Thyroid gland (tissue), 4 donors: ENCODE measurements around the gene UBXN7. TPM values are rescaled to one million over a fixed set of nuclear protein-coding genes. Genes with fewer than 3 reads are reported as not detected.
"Not testable (repeated sequence)": the region's sequence is repeated elsewhere in the genome, so short reads cannot be mapped to it uniquely, and the experiment has no call there.

Source experiments
- DNase-seq, 2 donors: peaks; one replicate each; pipeline ENCODE4 v3.0.0-alpha.2; 2019
- H3K27ac ChIP-seq, 3 donors: fragments of 200-600 bp; sonication (generic); 1 replicate in 2 of 3; 2 replicates in 1 of 3; pipeline ENCODE4 v1.5.1; 2016 to 2019; ENCODE audit warnings: mild to moderate bottlenecking in 1 of 3, moderate library complexity in 1 of 3
- H3K27me3 ChIP-seq: fragments of 200-600 bp; sonication (generic); one replicate; pipeline ENCODE4 v1.5.1; 2019
- H3K36me3 ChIP-seq, 2 donors: fragments of 200-600 bp; sonication (generic); one replicate each; pipeline ENCODE4 v1.5.1; 2016 to 2019
- H3K4me1 ChIP-seq, 2 donors: fragments of 200-600 bp; sonication (generic); one replicate each; pipeline ENCODE4 v1.5.1; 2017 to 2019
- H3K4me3 ChIP-seq, 3 donors: fragments of 200-600 bp; sonication (generic); replicated peaks in 1 of 3; 1 replicate in 2 of 3; 2 replicates in 1 of 3; pipeline ENCODE4 v1.5.1; 2016; ENCODE audit warnings: mild to moderate bottlenecking in 1 of 3
- H3K9me3 ChIP-seq: fragments of 200-600 bp; sonication (generic); one replicate; pipeline ENCODE4 v1.5.1; 2017
- POLR2A ChIP-seq, 2 donors: fragments of 450-650 bp; IDR thresholded peaks; one replicate each; pipeline ENCODE4 v1.6.1; 2017; ENCODE audit warnings: antibody characterized with exemption in 2 of 2, mild to moderate bottlenecking in 2 of 2, moderate library complexity in 1 of 2
- WGBS, 2 donors: methylation state at CpG; one replicate each; pipeline ENCODE4 v1.1.5; 2017; 5-methylcytosine and 5-hydroxymethylcytosine counted together
- intact Hi-C: fragments of 100-400 bp; cut with DNase I; formaldehyde crosslinking; loops from one replicate; pipeline ENCODE4 v1.15.1; 2023
- total RNA-seq, 4 donors: library from RNA; depleted of rRNA; stranded (reverse); fragments of >200 nt; gene quantifications; one replicate each; pipeline ENCODE4 v1.2.3, GENCODE V29; 2016
- TF ChIP-seq, protein P1 (sequence below), 6 experiments: fragments of 200-600 bp in 3 of 6; fragments of 450-650 bp in 3 of 6; sonication (generic) in 3 of 6; IDR thresholded peaks; one replicate each; pipeline ENCODE4 v1.5.1; 2016 to 2019; ENCODE audit warnings: antibody characterized with exemption in 6 of 6, mild to moderate bottlenecking in 2 of 6, inconsistent platforms in 1 of 6, moderate library complexity in 1 of 6

The UBXN7 gene
- total RNA-seq, 4 donors from 2014 or later, result 16.8 to 38.4 (median 23.2) TPM

DNA sequence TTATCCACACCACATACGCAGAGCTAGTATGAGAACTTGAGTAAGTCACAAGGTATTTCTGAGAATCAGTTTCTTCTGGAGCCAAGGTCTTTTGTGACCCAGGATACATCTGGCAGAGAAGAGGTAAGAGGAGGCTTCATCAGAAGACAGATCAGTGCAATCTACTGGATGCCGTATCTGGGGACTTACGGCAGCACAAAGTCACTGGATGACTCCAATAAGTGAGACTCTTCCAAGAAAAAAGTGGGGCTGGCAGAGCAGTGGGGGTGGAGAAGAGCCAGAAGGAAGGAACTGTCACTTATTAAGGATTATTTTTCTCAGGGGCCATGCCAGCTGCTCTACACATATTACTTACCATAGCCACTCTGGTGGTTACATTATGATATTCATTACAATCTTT, 31.6 kb upstream of the UBXN7 start:
- no peak overlapping the region for H3K4me3 ChIP-seq
- no peaks in the 10 kb centered on the region for H3K36me3 ChIP-seq
- 94 to 95% methylated on average over 3 of the region's 3 CpGs for WGBS, 2 donors
- no peak overlapping the region for H3K27ac ChIP-seq
- intact Hi-C loops, result no loop called here
- no peak for DNase-seq
- H3K4me1 ChIP-seq, result no peaks in the 10 kb centered on the region
- no peaks in the 10 kb centered on the region for H3K9me3 ChIP-seq
- TF ChIP-seq, protein P1, sequence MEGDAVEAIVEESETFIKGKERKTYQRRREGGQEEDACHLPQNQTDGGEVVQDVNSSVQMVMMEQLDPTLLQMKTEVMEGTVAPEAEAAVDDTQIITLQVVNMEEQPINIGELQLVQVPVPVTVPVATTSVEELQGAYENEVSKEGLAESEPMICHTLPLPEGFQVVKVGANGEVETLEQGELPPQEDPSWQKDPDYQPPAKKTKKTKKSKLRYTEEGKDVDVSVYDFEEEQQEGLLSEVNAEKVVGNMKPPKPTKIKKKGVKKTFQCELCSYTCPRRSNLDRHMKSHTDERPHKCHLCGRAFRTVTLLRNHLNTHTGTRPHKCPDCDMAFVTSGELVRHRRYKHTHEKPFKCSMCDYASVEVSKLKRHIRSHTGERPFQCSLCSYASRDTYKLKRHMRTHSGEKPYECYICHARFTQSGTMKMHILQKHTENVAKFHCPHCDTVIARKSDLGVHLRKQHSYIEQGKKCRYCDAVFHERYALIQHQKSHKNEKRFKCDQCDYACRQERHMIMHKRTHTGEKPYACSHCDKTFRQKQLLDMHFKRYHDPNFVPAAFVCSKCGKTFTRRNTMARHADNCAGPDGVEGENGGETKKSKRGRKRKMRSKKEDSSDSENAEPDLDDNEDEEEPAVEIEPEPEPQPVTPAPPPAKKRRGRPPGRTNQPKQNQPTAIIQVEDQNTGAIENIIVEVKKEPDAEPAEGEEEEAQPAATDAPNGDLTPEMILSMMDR (IDR thresholded peaks at IDR 0.05), result no peak
- no peak for TF ChIP-seq POLR2A (IDR thresholded peaks at IDR 0.05)
- H3K27me3 ChIP-seq, result no peaks in the 10 kb centered on the region

DNA sequence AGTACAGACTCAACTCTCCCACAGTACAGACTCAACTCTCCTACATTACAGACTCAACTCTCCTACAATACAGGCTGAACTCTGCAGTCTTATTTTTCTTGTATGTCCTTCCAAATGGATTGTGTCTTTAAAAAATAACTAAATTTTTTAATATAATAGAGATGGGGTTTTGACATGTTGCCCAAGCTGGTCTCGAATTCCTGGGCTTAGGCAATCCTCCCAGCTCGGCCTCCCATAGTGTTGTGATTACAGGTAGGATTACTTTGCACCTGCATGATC, 31.2 kb upstream of the UBXN7 start:
- no peak for TF ChIP-seq POLR2A (IDR thresholded peaks at IDR 0.05)
- TF ChIP-seq, protein P1 (IDR thresholded peaks at IDR 0.05), result no peak
- no peak overlapping the region for H3K27ac ChIP-seq
- no peak for DNase-seq
- H3K36me3 ChIP-seq, result no peaks in the 10 kb centered on the region
- no peaks in the 10 kb centered on the region for H3K9me3 ChIP-seq
- no peak overlapping the region for H3K4me3 ChIP-seq
- H3K4me1 ChIP-seq, result no peaks in the 10 kb centered on the region
- WGBS, 2 donors, result 97 to 98% methylated on average over 2 of the region's 2 CpGs
- H3K27me3 ChIP-seq, result no peaks in the 10 kb centered on the region
- intact Hi-C loops, result no loop called here

DNA sequence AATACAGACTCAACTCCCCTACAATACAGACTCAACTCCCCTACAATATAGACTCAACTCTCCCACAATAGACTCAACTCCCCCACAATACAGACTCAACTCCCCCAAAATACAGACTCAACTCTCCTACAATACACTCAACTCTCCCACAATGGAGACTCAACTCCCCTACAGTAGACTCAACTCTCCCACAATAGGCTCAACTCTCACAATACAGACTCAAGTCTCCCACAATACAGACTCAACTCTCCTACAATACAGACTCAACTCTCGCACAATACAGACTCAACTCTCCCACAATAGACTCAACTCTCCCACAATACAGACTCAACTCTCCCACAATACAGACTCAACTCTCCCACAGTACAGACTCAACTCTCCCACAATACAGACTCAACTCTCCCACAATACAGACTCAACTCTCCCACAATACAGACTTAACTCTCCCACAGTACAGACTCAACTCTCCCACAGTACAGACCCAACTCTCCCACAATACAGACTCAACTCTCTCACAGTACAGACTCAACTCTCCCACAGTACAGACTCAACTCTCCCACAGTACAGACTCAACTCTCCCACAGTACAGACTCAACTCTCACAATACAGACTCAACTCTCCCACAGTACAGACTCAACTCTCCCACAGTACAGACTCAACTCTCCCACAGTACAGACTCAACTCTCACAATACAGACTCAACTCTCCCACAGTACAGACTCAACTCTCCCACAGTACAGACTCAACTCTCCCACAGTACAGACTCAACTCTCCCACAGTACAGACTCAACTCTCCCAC, 30.7 kb upstream of the UBXN7 start:
- intact Hi-C loops, H3K4me1 ChIP-seq, H3K9me3 ChIP-seq, DNase-seq, H3K27ac ChIP-seq, H3K4me3 ChIP-seq, H3K36me3 ChIP-seq, H3K27me3 ChIP-seq: not testable (repeated sequence)
- WGBS, 2 donors, result 96 to 100% methylated on average over 1 of the region's 1 CpG

DNA sequence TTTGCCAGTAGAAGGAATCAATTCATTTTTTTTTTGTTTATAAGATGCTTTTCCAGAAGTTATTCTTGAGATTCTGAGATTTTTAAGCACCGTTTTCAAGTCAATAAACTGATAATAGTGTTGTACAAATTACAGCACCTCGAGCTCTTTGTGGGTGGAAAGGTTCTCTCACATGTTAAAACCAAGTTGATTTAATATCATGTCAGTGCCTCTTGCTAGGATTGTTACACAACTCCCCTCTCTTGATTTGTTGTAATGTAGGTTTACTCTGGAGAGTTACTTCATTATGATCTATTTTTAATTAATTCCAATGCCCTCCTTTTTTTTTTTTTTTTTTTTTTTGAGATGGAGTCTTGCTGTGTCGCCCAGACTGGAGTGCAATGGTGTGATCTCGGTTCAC, 25.8 kb upstream of the UBXN7 start:
- WGBS, 2 donors, result 82 to 84% methylated on average over 4 of the region's 4 CpGs
- no peak for TF ChIP-seq POLR2A (IDR thresholded peaks at IDR 0.05)
- TF ChIP-seq, protein P1 (IDR thresholded peaks at IDR 0.05), result no peak
- intact Hi-C loops, result no loop called here

DNA sequence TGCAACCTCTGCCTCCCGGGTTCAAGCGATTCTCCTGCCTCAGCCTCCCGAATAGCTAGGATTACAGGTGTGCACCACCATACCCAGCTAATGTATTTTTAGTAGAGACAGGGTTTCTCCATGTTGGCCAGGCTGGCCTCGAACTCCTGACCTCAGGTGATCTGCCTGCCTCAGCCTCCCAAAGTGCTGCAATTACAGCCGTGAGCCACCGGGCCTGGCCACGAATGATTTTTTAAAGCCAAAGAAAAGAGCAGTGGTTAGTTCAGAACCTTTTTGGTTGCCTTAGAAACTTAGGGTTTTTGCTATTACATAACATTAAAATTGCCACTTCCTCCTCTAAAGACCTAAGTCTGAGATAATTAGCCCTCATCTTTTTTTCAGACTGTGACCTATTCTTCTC, 25.2 kb upstream of the UBXN7 start:
- intact Hi-C loops, H3K4me3 ChIP-seq, H3K27me3 ChIP-seq, H3K4me1 ChIP-seq, H3K27ac ChIP-seq, DNase-seq, H3K36me3 ChIP-seq, H3K9me3 ChIP-seq: not testable (repeated sequence)
- WGBS, 2 donors, result 73 to 74% methylated on average over 7 of the region's 7 CpGs

More for the DNA sequence above, 25.8 kb upstream of the UBXN7 start:
- Histone ChIP-seq H3K36me3 (no peaks in the 10 kb centered on the region), H3K4me1 (no peaks in the 10 kb centered on the region), H3K27me3 (no peaks in the 10 kb centered on the region), H3K9me3 (no peaks in the 10 kb centered on the region), H3K27ac (no peak overlapping the region), H3K4me3 (no peak overlapping the region)
- DNase-seq, result no peak

DNA sequence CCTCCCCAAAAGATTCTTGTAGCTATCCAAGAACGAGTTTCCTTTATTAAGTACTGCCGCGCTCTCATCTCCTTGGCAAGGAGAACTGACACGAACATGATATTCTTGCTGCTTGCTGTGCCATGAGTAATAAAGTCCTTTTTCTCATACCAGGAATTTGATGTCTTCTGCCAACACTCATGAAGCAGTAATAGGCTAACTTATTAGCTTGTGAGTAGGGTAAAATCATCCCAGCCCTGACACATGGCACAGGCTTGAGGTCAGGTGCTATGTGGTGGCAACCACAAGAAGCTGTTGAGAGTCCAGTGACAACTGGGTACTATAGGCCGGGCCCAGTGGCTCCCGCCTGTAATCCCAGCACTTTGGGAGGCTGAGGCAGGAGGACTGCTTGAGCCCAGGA, 22.7 kb upstream of the UBXN7 start:
- no peaks in the 10 kb centered on the region for H3K27me3 ChIP-seq
- 90 to 94% methylated on average over 6 of the region's 6 CpGs for WGBS, 2 donors
- no peak overlapping the region for H3K4me3 ChIP-seq
- H3K4me1 ChIP-seq, result no peaks in the 10 kb centered on the region
- intact Hi-C loops, result no loop called here
- H3K36me3 ChIP-seq, result no peaks in the 10 kb centered on the region
- no peaks in the 10 kb centered on the region for H3K9me3 ChIP-seq
- DNase-seq, result no peak
- no peak overlapping the region for H3K27ac ChIP-seq
- TF ChIP-seq, protein P1 (IDR thresholded peaks at IDR 0.05), result no peak
- no peak for TF ChIP-seq POLR2A (IDR thresholded peaks at IDR 0.05)

DNA sequence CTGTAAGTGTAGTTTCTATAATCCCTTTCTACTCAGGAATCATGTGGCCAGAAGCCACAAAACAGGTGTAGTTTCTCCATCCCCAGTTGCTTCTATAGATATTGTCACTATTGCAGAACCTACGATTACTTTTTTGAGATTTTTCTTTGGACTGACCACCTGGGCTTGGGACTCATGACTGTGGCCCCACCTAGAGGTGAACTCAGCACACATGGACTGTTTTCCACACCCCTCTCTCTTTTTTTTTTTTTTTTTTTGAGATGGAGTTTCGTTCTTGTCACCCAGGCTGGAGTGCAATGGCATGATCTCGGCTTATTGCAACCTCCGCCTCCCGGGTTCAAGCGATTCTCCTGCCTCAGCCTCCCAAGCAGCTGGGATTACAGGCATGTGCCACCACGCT, 13.2 kb upstream of the UBXN7 start:
- H3K9me3 ChIP-seq, H3K27me3 ChIP-seq, intact Hi-C loops, H3K27ac ChIP-seq, H3K4me1 ChIP-seq, H3K4me3 ChIP-seq, DNase-seq, H3K36me3 ChIP-seq: not testable (repeated sequence)
- 90 to 92% methylated on average over 7 of the region's 7 CpGs for WGBS, 2 donors
